ENCODE measurements around the gene CALHM6. TPM values are rescaled to one million over a fixed set of nuclear protein-coding genes. Genes with fewer than 3 reads are reported as not detected.

CALHM6 gene
- total RNA-seq = 10 to 100 TPM in 1 of 2 donors, 1 to 10 TPM in 1; 7.5 to 18.9 TPM

DNA sequence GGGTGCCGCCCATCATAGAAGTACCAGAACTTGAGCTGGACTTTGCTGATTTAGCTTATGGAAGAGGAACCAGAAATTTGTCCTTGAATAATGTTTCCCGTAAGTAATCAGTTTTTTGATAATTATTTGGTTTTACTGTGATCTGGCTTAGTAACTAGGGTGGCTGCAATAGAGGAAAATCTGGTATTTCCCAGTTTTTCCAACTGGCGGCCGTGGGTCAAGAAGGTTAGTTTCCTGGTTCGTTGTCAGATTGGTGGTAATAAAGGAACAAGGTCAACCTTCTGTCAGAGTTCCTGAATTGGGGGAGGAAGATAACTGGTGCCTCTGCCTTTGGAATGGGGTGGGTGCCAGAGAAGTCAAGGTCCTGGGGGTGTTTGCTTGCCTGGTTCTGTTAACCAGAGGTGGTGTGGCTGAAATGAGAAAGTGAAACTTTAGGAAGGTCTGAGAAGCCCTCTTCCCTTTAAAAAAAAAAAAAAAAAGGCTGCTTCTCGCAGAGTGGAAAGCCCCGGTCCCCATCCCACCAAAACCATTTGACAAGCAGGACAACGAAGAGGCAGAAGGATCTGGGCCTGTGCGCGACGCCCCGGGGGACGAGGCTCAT lies at the start of gene CALHM6:
CALHM6 (plus strand) TSS at position 45 of the 601 bp plus-strand sequence; CDS start at position 600, 555 bp downstream.
- Mint-ChIP-seq H3K27ac (peak within 1 kb of the TSS; percentile 80), H3K27me3 (peaks cover 7% of the 10 kb centered on the region), H3K36me3 (ENCODE audit: low read depth) (no peaks in the 10 kb centered on the region), H3K4me3 (peak within 1 kb of the TSS; percentile 80), H3K9me3 (no peaks in the 10 kb centered on the region), H3K4me1 (peaks cover 12% of the 10 kb centered on the region)
- no peak for ATAC-seq (replicated peaks)

DNA sequence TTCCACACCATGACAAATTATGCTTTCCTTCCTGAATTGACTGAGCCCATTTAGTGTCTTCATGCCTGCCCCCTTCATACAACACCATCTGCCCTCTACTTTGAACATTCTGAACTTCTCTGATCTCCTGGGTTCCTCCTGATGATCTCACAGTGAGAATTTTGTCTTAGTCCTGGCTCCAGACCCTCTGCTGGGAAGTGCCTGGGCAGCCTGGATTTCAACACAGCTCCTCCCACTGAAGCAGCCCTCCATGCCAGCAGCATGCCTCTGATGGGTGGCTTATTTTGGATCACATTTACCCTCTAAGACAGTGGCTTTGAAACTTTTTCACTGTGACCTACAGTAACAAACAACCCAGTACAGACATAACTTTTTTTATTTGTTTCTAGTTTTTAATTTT lies 48.9 kb upstream of the CALHM6 start:
- Mint-ChIP-seq H3K27me3 (no peaks in the 10 kb centered on the region), H3K4me1 (no peaks in the 10 kb centered on the region), H3K4me3 (no peak overlapping the region), H3K9me3 (no peaks in the 10 kb centered on the region), H3K36me3 (ENCODE audit: low read depth) (peaks cover 6% of the 10 kb centered on the region), H3K27ac (no peak overlapping the region)
- no peak for ATAC-seq (replicated peaks)

DNA sequence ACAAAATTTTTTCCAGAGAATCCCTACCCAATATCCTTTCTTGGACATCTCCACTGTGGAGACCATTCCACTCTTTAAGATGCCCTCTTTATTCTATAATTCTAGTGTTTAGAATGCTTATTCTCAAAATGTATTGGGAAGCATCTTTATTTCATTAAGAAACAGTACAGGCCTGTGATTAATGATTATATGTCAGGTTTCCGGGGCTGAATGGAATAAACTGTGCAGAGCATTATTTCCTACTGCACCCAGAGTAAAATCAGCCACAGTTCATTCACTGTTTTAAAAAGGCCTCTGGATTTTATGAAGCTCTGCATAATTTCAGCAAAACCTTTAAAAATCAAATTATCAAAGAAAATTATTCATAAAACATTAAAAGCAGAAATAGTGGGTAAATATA lies 47.8 kb upstream of the CALHM6 start:
- Mint-ChIP-seq H3K27ac (no peak overlapping the region), H3K27me3 (no peaks in the 10 kb centered on the region), H3K36me3 (ENCODE audit: low read depth) (peaks cover 6% of the 10 kb centered on the region), H3K9me3 (no peaks in the 10 kb centered on the region), H3K4me1 (no peaks in the 10 kb centered on the region), H3K4me3 (no peak overlapping the region)
- ATAC-seq (replicated peaks) = no peak

DNA sequence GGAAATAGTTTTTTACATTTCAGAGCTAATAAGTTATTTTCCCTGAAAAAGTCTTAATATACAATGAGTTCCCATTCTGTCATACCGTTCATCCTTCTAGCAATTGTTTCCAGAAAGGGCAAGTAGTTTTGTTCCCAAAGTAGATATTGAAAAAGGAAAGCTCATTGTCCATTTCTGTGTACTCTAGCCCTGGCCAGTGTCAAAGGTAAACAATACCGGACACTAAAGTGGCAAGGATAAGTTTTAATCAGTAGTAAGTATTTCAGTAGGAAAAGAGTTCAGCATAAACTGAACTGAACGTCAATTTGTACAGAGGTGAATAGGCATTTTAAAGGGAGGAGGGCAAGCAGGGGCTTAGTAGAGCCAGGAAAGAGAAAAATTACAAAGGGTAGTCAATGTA lies 43.5 kb upstream of the CALHM6 start:
- no peak for ATAC-seq (replicated peaks)
- Mint-ChIP-seq H3K4me1 (peaks cover 5% of the 10 kb centered on the region), H3K4me3 (no peak overlapping the region), H3K27ac (peak overlapping the region; percentile 16), H3K9me3 (no peaks in the 10 kb centered on the region), H3K27me3 (no peaks in the 10 kb centered on the region), H3K36me3 (ENCODE audit: low read depth) (no peaks in the 10 kb centered on the region)

DNA sequence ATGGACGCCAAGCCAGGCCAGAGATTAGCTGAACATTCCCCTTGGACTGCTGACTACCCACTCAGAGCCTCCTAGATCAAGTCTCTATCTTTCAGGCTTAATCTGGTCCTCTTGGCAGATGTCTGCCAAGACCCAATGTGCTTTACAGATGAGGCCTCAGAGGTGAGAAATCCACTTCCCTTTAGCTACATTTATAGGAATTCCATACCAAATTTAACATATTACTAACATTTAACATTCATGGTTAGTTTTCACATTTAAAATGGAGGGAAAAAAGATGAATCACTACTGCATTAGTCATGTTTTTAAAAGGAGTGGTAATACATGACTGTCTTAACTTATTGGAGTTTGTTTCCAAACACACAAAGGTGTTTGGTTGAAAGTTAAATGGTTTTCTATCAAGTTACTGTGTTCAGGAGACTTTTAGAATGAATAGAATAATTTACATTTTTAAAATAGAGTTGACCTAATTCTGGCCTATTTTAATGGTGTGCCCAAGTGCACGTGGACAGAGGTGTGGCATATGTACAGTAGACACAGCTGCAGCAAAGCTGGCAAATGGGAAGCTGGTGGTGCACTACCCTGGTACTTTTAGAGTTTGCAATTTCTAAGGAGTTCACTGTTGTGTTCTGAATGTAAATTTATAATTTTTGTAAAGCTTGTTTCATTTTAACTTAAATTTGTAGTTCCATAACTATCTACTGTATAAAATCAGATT lies 41.9 kb upstream of the CALHM6 start:
- Mint-ChIP-seq H3K27me3 (no peaks in the 10 kb centered on the region), H3K36me3 (ENCODE audit: low read depth) (no peaks in the 10 kb centered on the region), H3K9me3 (no peaks in the 10 kb centered on the region), H3K27ac (no peak overlapping the region), H3K4me1 (peaks cover 5% of the 10 kb centered on the region), H3K4me3 (no peak overlapping the region)
- ATAC-seq (replicated peaks) = peak; percentile 58

DNA sequence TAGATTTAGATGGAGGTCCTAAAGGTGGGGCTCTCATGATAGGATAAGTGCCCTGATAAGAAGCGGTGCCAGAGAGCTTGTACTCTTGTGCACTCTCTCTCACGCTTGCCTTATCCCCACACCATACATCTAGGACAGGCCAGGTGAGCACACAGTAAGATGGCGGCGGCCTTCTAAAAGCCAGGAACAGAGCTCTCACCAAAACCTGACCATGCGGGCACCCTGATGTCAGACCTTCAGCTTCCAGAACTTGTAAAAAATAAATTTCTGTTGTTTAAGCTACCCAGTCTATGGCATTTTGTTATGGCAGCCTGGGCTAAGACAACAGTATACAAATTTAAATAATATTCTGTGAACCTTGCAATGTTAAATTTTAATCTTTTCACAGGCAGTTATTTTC lies 40.8 kb upstream of the CALHM6 start:
- H3K27ac Mint-ChIP-seq = no peak overlapping the region
- H3K4me1 Mint-ChIP-seq = peaks cover 5% of the 10 kb centered on the region
- H3K9me3 Mint-ChIP-seq = no peaks in the 10 kb centered on the region
- H3K27me3 Mint-ChIP-seq = no peaks in the 10 kb centered on the region
- H3K36me3 Mint-ChIP-seq (ENCODE audit: low read depth) = no peaks in the 10 kb centered on the region
- H3K4me3 Mint-ChIP-seq = no peak overlapping the region
- no peak for ATAC-seq (replicated peaks)

DNA sequence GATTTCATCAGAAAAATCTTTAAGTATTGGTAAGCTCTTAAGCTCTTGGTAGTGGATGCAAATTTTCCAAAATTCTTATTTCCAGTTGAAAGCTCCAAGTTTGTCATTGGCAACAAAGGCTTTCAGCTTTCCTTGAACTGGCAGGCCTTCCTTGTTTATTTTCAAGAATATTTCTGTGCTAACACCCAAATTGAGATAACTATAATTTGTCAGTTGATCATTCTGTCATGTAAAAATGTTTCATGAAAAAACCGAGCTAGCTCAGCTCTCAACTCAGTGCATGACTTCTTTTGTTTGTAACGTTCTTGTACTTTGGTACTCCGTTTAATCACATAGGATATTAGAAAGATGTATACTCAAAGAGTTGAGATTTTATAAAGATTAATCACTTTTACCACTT lies 38.9 kb upstream of the CALHM6 start:
- no peak overlapping the region for H3K27ac Mint-ChIP-seq
- no peaks in the 10 kb centered on the region for H3K27me3 Mint-ChIP-seq
- peaks cover 8% of the 10 kb centered on the region for H3K36me3 Mint-ChIP-seq (ENCODE audit: low read depth)
- ATAC-seq (replicated peaks) = no peak
- H3K9me3 Mint-ChIP-seq = no peaks in the 10 kb centered on the region
- H3K4me1 Mint-ChIP-seq = peaks cover 5% of the 10 kb centered on the region
- no peak overlapping the region for H3K4me3 Mint-ChIP-seq

DNA sequence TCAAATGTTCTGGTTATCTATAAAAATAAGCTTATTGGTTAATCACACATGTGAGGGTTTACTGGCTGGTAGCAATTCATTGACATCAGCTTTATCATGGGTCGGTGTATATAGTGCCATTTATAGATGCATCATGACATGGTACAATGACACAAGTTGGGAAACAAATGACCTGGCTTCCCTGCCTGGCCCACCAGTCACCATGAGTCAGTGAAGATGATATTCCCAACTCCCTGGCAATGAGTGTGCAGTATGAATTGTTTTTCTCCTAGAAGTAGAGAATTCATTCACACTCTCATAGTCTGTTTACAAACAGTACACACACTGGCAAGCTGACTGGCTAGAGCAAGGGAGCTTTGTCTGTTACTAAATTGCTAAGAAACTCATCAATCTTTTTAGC lies 37.2 kb upstream of the CALHM6 start:
- Mint-ChIP-seq H3K4me3 (no peak overlapping the region), H3K36me3 (ENCODE audit: low read depth) (peaks cover 24% of the 10 kb centered on the region), H3K4me1 (peaks cover 1% of the 10 kb centered on the region), H3K27ac (no peak overlapping the region), H3K27me3 (no peaks in the 10 kb centered on the region), H3K9me3 (no peaks in the 10 kb centered on the region)
- ATAC-seq (replicated peaks) = peak; percentile 55

DNA sequence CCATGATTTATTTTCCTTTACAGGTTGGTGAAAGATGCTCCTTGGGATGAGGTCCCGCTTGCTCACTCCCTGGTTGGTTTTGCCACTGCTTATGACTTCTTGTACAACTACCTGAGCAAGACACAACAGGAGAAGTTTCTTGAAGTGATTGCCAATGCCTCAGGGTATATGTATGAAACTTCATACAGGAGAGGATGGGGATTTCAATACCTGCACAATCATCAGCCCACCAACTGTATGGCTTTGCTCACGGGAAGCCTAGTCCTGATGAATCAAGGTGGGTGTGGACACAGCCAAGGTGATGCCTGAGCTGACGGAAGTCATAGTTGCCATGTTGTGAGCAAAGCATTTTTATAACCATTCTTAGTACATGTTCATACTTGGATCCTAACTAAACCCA lies 34.6 kb upstream of the CALHM6 start:
- no peak for ATAC-seq (replicated peaks)
- H3K36me3 Mint-ChIP-seq (ENCODE audit: low read depth) = peaks cover 41% of the 10 kb centered on the region
- no peaks in the 10 kb centered on the region for H3K4me1 Mint-ChIP-seq
- H3K27ac Mint-ChIP-seq = no peak overlapping the region
- no peaks in the 10 kb centered on the region for H3K27me3 Mint-ChIP-seq
- H3K9me3 Mint-ChIP-seq = no peaks in the 10 kb centered on the region
- H3K4me3 Mint-ChIP-seq = no peak overlapping the region

DNA sequence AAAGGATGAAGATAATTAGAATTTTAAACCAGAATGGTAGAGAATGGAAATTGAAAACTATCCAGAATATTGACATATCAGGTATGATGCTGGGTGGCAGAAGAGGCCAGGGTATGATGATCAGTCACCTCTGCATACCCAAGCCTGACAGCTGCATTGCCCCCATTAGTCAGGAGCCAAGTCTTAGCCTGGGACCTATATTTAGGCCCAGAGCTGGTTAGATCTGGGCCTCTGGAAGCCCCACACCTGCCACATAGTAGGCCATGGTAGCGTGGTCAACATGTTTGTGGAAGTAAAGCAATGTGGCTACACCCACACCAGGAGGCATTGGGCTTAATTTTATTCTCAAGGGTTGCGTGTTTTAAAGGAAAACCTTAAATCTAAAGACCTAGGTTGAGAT lies 32.1 kb upstream of the CALHM6 start:
- H3K36me3 Mint-ChIP-seq (ENCODE audit: low read depth) = peaks cover 48% of the 10 kb centered on the region
- ATAC-seq (replicated peaks) = no peak
- H3K9me3 Mint-ChIP-seq = no peaks in the 10 kb centered on the region
- no peak overlapping the region for H3K27ac Mint-ChIP-seq
- H3K4me1 Mint-ChIP-seq = no peaks in the 10 kb centered on the region
- H3K4me3 Mint-ChIP-seq = no peak overlapping the region
- H3K27me3 Mint-ChIP-seq = no peaks in the 10 kb centered on the region

DNA sequence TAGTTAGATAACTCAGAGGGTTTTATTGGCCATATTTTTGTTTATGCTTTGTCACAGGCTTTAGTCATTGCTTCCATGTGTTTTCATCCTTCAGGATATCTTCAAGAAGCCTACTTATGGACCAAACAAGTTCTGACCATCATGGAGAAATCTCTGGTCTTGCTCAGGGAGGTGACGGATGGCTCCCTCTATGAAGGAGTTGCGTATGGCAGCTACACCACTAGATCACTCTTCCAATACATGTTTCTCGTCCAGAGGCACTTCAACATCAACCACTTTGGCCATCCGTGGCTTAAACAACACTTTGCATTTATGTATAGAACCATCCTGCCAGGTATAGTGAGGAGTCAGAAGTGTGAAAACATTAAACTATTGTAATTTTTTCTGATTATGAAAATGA lies 30.3 kb upstream of the CALHM6 start:
- H3K9me3 Mint-ChIP-seq = no peaks in the 10 kb centered on the region
- ATAC-seq (replicated peaks) = no peak
- no peaks in the 10 kb centered on the region for H3K27me3 Mint-ChIP-seq
- no peaks in the 10 kb centered on the region for H3K4me1 Mint-ChIP-seq
- H3K27ac Mint-ChIP-seq = no peak overlapping the region
- H3K4me3 Mint-ChIP-seq = no peak overlapping the region
- peaks cover 54% of the 10 kb centered on the region for H3K36me3 Mint-ChIP-seq (ENCODE audit: low read depth)

DNA sequence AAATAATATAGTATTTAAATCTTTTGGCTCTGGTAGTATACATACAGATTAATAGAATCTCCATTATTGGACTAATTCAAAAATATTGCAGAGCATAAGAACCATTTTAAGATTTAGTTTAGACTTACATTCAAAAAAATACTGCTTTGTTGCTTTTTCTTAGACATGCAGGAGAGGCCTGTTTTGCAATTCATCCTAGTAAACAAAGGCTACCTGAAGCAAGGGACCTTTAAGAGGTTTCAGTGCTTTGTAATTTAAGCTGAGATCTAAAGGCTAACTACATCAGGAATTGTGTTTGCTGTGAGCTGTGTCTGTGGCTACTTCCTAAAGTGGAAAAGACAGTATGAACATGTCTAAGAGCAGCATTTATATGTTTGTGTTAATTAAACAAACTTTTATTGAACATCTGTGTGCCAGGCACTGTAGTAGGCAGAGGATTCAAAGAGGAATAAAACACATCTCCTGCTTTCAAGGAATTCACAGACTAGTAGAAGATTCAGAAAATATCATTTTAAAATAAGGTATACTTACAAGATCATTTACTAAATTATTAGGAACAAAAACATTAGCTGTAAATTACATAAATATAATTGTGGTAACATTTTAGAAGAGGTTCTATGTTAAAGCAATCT lies 29.1 kb upstream of the CALHM6 start:
- no peaks in the 10 kb centered on the region for H3K4me1 Mint-ChIP-seq
- no peaks in the 10 kb centered on the region for H3K9me3 Mint-ChIP-seq
- H3K27me3 Mint-ChIP-seq = no peaks in the 10 kb centered on the region
- no peak overlapping the region for H3K4me3 Mint-ChIP-seq
- H3K36me3 Mint-ChIP-seq (ENCODE audit: low read depth) = peaks cover 48% of the 10 kb centered on the region
- no peak overlapping the region for H3K27ac Mint-ChIP-seq
- ATAC-seq (replicated peaks) = no peak

DNA sequence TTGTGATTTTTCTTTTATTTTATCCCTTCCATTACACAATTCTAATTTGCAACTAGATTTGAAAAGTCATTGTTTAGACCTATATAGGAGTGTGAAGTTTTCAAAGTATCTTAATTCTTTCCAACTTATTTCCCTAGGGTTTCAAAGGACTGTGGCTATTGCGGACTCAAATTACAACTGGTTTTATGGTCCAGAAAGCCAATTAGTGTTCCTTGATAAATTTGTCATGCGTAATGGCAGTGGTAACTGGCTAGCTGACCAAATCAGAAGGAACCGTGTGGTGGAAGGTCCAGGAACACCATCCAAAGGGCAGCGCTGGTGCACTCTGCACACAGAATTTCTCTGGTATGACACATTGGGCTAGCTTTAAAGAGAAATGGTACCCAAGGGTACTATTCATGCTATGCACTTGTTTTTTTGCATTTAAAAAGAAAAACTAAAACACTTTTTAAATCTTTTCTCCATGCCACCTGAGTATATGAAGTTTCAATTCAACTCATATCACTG lies 27.9 kb upstream of the CALHM6 start:
- Mint-ChIP-seq H3K4me1 (no peaks in the 10 kb centered on the region), H3K9me3 (no peaks in the 10 kb centered on the region), H3K27ac (no peak overlapping the region), H3K27me3 (no peaks in the 10 kb centered on the region), H3K36me3 (ENCODE audit: low read depth) (peaks cover 38% of the 10 kb centered on the region), H3K4me3 (no peak overlapping the region)
- ATAC-seq (replicated peaks) = no peak

DNA sequence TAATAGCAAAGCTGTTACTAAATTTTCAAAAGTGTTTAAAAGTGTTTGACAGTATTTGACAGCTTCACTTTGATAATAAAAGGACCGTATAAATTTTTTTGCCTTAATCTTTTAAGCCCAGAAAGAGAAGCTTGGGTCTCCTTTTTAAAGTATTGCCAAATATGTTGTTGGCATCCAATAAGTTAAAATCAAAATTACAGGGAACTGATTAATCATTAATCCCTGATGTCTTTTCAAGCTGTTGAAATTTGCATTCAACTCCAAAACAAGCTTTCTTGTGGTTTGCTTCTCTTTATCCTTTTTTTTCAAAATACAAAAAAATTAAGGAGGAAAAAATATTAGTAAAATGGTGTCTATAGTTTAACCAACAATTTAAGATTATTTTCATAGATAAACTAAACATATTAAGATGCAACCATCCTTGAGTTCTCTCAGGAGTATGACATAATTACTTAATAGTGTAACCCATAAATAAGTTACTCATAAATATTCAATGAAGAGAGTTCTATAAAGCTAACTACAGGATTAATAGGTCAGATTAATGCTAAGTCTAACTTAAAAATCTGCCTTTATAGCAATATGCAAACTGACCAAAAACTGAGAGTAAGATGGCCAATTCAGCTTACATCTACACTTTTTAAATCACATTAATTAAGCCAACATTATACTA lies 27.0 kb upstream of the CALHM6 start:
- H3K9me3 Mint-ChIP-seq = no peaks in the 10 kb centered on the region
- H3K27ac Mint-ChIP-seq = no peak overlapping the region
- ATAC-seq (replicated peaks) = no peak
- H3K27me3 Mint-ChIP-seq = no peaks in the 10 kb centered on the region
- H3K36me3 Mint-ChIP-seq (ENCODE audit: low read depth) = peaks cover 29% of the 10 kb centered on the region
- H3K4me3 Mint-ChIP-seq = no peak overlapping the region
- no peaks in the 10 kb centered on the region for H3K4me1 Mint-ChIP-seq
